Measurements from ENCODE around the gene CEP295NL. TPM values are rescaled to one million over a fixed set of nuclear protein-coding genes. Genes with fewer than 3 reads are reported as not detected.

The CEP295NL gene
- total and polyA plus RNA-seq, 2 of the 13 experiments (the other 11 are each of a cell fraction or from before 2014, with no cell fraction given), result not detected

GRCh38 chr17:78865682-78866390 lies 37.2 kb downstream of the CEP295NL start (continued):
- peak; percentile 74; the same call in 1 of the 2 replicates for TF ChIP-seq ZNF614 (CRISPR knock-in tag; IDR thresholded peaks at IDR 0.05; ENCODE audit: borderline replicate concordance)
- no peak for TF ChIP-seq MTF2 (CRISPR knock-in tag; IDR thresholded peaks at IDR 0.05; ENCODE audit: borderline replicate concordance)
- TF ChIP-seq SMARCC2 (IDR thresholded peaks at IDR 0.05), result no peak
- TF ChIP-seq REL (CRISPR knock-in tag; conservative IDR thresholded peaks at IDR 0.05), result no peak
- TF ChIP-seq MTA3 (CRISPR knock-in tag; IDR thresholded peaks at IDR 0.05), result no peak
- peak; percentile 53; the same call in 1 of the 2 replicates for TF ChIP-seq YEATS2 (CRISPR knock-in tag; IDR thresholded peaks at IDR 0.05; ENCODE audit: borderline replicate concordance)
- peak; percentile 75 for TF ChIP-seq KAT8 (CRISPR knock-in tag; IDR thresholded peaks at IDR 0.05)
- TF ChIP-seq ZNF503 (CRISPR knock-in tag; IDR thresholded peaks at IDR 0.05), result no peak; the same call in 1 of the 2 replicates
- peak; percentile 66 for TF ChIP-seq ZMYM4 (CRISPR knock-in tag; IDR thresholded peaks at IDR 0.05)
- no peak for TF ChIP-seq FOXP1 (IDR thresholded peaks at IDR 0.05)
- peak; percentile 20; the same call in 1 of the 2 replicates for TF ChIP-seq FOXP1 (CRISPR knock-in tag; IDR thresholded peaks at IDR 0.05)
- peak; percentile 57; the same call in 1 of the 2 replicates for TF ChIP-seq ZSCAN9 (CRISPR knock-in tag; IDR thresholded peaks at IDR 0.05; ENCODE audit: borderline replicate concordance)
- no peak for TF ChIP-seq PAX8 (CRISPR knock-in tag; IDR thresholded peaks at IDR 0.05; ENCODE audit: borderline replicate concordance)
- TF ChIP-seq BORCS8-MEF2B (CRISPR knock-in tag; IDR thresholded peaks at IDR 0.05), result 0 out of 2 replicates have a peak, but pooled peaks have one; percentile 53
- TF ChIP-seq KLF16 (CRISPR knock-in tag; IDR thresholded peaks at IDR 0.05), result peak in 1 of 2 experiments; percentile 65; a peak in 1 of 4 replicates
- TF ChIP-seq SATB2 (CRISPR knock-in tag; IDR thresholded peaks at IDR 0.05), result no peak
- TF ChIP-seq REPIN1 (CRISPR knock-in tag; IDR thresholded peaks at IDR 0.05; ENCODE audit: borderline replicate concordance, low read depth), result peak; percentile 51; the same call in 1 of the 2 replicates
- TF ChIP-seq ZKSCAN5 (CRISPR knock-in tag; IDR thresholded peaks at IDR 0.05), result no peak
- peak; percentile 49; the same call in 1 of the 2 replicates for TF ChIP-seq BHLHE40 (IDR thresholded peaks at IDR 0.05; ENCODE audit: low read length)
- no peak for TF ChIP-seq ZNF3 (CRISPR knock-in tag; IDR thresholded peaks at IDR 0.05)
- no peak for TF ChIP-seq ZNF225 (CRISPR knock-in tag; IDR thresholded peaks at IDR 0.05)
- TF ChIP-seq SKIL (CRISPR knock-in tag; IDR thresholded peaks at IDR 0.05; ENCODE audit: borderline replicate concordance), result no peak
- peak; percentile 80; the same call in 1 of the 2 replicates for TF ChIP-seq ZNF800 (CRISPR knock-in tag; IDR thresholded peaks at IDR 0.05)
- no peak for TF ChIP-seq ZNF75D (CRISPR knock-in tag; IDR thresholded peaks at IDR 0.05; ENCODE audit: borderline replicate concordance)
- TF ChIP-seq ZNF766 (CRISPR knock-in tag; IDR thresholded peaks at IDR 0.05; ENCODE audit: borderline replicate concordance), result 0 out of 2 replicates have a peak, but pooled peaks have one; percentile 64
- TF ChIP-seq ZBTB7A (CRISPR knock-in tag; IDR thresholded peaks at IDR 0.05), result no peak
- TF ChIP-seq SOX5 (CRISPR knock-in tag; IDR thresholded peaks at IDR 0.05; ENCODE audit: borderline replicate concordance), result peak; percentile 70; the same call in 1 of the 2 replicates

All from HepG2 (cell line).